Thyroid gland (tissue), 4 donors: Measurements from ENCODE around the gene DDX60. TPM values are rescaled to one million over a fixed set of nuclear protein-coding genes. Genes with fewer than 3 reads are reported as not detected.
"Not testable (repeated sequence)": the region's sequence is repeated elsewhere in the genome, so short reads cannot be mapped to it uniquely, and the experiment has no call there.

Experiments
- DNase-seq, 2 donors: peaks; one replicate each; pipeline ENCODE4 v3.0.0-alpha.2; 2019
- H3K27ac ChIP-seq, 3 donors: fragments of 200-600 bp; sonication (generic); 1 replicate in 2 of 3; 2 replicates in 1 of 3; pipeline ENCODE4 v1.5.1; 2016 to 2019; ENCODE audit warnings: mild to moderate bottlenecking in 1 of 3, moderate library complexity in 1 of 3
- H3K27me3 ChIP-seq: fragments of 200-600 bp; sonication (generic); one replicate; pipeline ENCODE4 v1.5.1; 2019
- H3K36me3 ChIP-seq, 2 donors: fragments of 200-600 bp; sonication (generic); one replicate each; pipeline ENCODE4 v1.5.1; 2016 to 2019
- H3K4me1 ChIP-seq, 2 donors: fragments of 200-600 bp; sonication (generic); one replicate each; pipeline ENCODE4 v1.5.1; 2017 to 2019
- H3K4me3 ChIP-seq, 3 donors: fragments of 200-600 bp; sonication (generic); replicated peaks in 1 of 3; 1 replicate in 2 of 3; 2 replicates in 1 of 3; pipeline ENCODE4 v1.5.1; 2016; ENCODE audit warnings: mild to moderate bottlenecking in 1 of 3
- H3K9me3 ChIP-seq: fragments of 200-600 bp; sonication (generic); one replicate; pipeline ENCODE4 v1.5.1; 2017
- CTCF ChIP-seq, 6 experiments: fragments of 200-600 bp in 3 of 6; fragments of 450-650 bp in 3 of 6; sonication (generic) in 3 of 6; IDR thresholded peaks; one replicate each; pipeline ENCODE4 v1.5.1; 2016 to 2019; ENCODE audit warnings: antibody characterized with exemption in 6 of 6, mild to moderate bottlenecking in 2 of 6, inconsistent platforms in 1 of 6, moderate library complexity in 1 of 6
- POLR2A ChIP-seq, 2 donors: fragments of 450-650 bp; IDR thresholded peaks; one replicate each; pipeline ENCODE4 v1.6.1; 2017; ENCODE audit warnings: antibody characterized with exemption in 2 of 2, mild to moderate bottlenecking in 2 of 2, moderate library complexity in 1 of 2
- WGBS, 2 donors: methylation state at CpG; one replicate each; pipeline ENCODE4 v1.1.5; 2017; 5-methylcytosine and 5-hydroxymethylcytosine counted together
- intact Hi-C: fragments of 100-400 bp; cut with DNase I; formaldehyde crosslinking; loops from one replicate; pipeline ENCODE4 v1.15.1; 2023
- total RNA-seq, 4 donors: library from RNA; depleted of rRNA; stranded (reverse); fragments of >200 nt; gene quantifications; one replicate each; pipeline ENCODE4 v1.2.3, GENCODE V29; 2016

Gene DDX60
- total RNA-seq, 4 donors from 2014 or later = 11.7 to 27.1 (median 17.0) TPM

- Histone ChIP-seq H3K4me3 (no peak overlapping the region), H3K36me3 (peaks cover 5 to 6% of the 10 kb centered on the region in 2 donors), H3K4me1 (no peaks in the 10 kb centered on the region), H3K27me3 (no peaks in the 10 kb centered on the region), H3K27ac (no peak overlapping the region), H3K9me3 (no peaks in the 10 kb centered on the region)
- intact Hi-C loops = no loop called here
- DNase-seq = no peak
- TF ChIP-seq POLR2A (IDR thresholded peaks at IDR 0.05) (no peak), CTCF (IDR thresholded peaks at IDR 0.05) (no peak)
Observed at GRCh38 chr4:168220893-168221292, 97.7 kb downstream of the DDX60 start.

- no peak overlapping the region for H3K4me3 ChIP-seq
- no peaks in the 10 kb centered on the region for H3K9me3 ChIP-seq
- H3K27ac ChIP-seq = no peak overlapping the region
- intact Hi-C loops = no loop called here
- DNase-seq = no peak
- H3K36me3 ChIP-seq = peaks cover 5 to 6% of the 10 kb centered on the region in 2 donors
- no peaks in the 10 kb centered on the region for H3K27me3 ChIP-seq
- TF ChIP-seq POLR2A (IDR thresholded peaks at IDR 0.05) (no peak), CTCF (IDR thresholded peaks at IDR 0.05) (no peak)
- WGBS, 2 donors = 97 to 100% methylated on average over 1 of the region's 1 CpG
- no peaks in the 10 kb centered on the region for H3K4me1 ChIP-seq
Observed at GRCh38 chr4:168218645-168219044, 99.9 kb downstream of the DDX60 start.

- intact Hi-C loops, H3K36me3 ChIP-seq, H3K4me1 ChIP-seq, DNase-seq, H3K4me3 ChIP-seq, H3K9me3 ChIP-seq, H3K27me3 ChIP-seq, H3K27ac ChIP-seq: not testable (repeated sequence)
Observed at GRCh38 chr4:168213511-168213910, 105.0 kb downstream of the DDX60 start.

DNA sequence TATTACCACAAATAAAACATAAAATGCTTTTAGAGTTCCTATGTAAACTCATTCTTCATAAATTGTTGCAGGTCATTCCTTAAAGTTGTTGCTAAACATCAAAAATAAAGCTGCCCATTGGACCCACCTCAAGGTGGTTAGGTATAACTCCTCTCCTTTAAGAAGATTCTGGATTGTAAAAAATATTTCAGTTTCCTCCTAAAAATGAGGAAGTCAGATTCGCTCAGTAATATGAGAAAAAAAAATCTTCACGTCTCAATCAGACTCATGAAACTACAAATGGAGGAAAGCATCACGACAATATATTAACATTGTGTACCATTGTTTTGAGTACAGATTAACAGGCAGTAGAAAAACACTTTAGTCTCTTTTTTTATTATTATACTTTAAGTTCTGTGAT is 105.9 kb downstream of the DDX60 start:
- no peak for DNase-seq
- H3K27me3 ChIP-seq = no peaks in the 10 kb centered on the region
- no peak overlapping the region for H3K27ac ChIP-seq
- no peak overlapping the region for H3K4me3 ChIP-seq
- WGBS, 2 donors = 92 to 93% methylated on average over 3 of the region's 3 CpGs
- TF ChIP-seq POLR2A (IDR thresholded peaks at IDR 0.05) (no peak), CTCF (IDR thresholded peaks at IDR 0.05) (no peak)
- no peaks in the 10 kb centered on the region for H3K4me1 ChIP-seq
- intact Hi-C loops = no loop called here
- no peaks in the 10 kb centered on the region for H3K9me3 ChIP-seq
- H3K36me3 ChIP-seq = peaks cover 1 to 5% of the 10 kb centered on the region in 2 donors

DNA sequence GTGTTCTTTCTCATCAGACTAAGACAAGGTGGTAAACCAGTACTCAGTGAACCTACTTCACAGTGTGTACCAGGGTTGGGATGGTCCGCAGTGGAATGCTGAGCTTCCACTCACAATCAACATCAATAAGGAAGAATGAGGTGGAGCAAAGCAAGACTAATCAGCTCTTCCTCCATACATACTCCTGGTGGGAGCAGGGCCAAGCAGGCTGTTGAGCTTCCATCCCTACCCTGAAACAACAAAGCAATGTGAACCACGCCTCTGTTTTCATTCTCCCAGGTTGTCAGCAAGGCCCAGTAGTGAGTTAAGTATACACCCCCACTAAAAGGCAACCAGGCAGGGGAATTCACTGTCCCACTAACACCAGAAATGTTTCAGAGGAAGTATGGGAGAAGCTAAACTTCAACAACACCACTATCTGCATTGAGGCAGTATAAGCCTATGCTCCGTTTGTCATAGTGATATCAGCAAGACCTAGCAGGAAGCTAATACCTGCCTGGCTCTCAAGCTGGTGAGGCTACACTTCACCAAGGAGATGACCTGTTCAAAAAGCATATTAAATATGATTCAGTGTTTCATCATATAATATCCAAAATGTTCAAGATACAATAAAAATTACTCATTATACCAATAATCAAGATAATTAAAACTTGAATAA is 109.5 kb downstream of the DDX60 start:
- DNase-seq = no peak
- Histone ChIP-seq H3K4me3 (no peak overlapping the region), H3K27ac (no peak overlapping the region), H3K4me1 (no peaks in the 10 kb centered on the region), H3K27me3 (no peaks in the 10 kb centered on the region), H3K36me3 (no peaks in the 10 kb centered on the region), H3K9me3 (no peaks in the 10 kb centered on the region)
- intact Hi-C loops = no loop called here
- WGBS, 2 donors = 86 to 90% methylated on average over 3 of the region's 3 CpGs
- TF ChIP-seq POLR2A (IDR thresholded peaks at IDR 0.05) (no peak), CTCF (IDR thresholded peaks at IDR 0.05) (no peak)
